Activated T-cell treated with anti-CD3 and anti-CD28 coated beads, Interleukin-2, amount 50 U/mL, for 1 hour (primary cell): ENCODE measurements around the gene TPRX1.
"Not testable (repeated sequence)": the region's sequence is repeated elsewhere in the genome, so short reads cannot be mapped to it uniquely, and the experiment has no call there.

Source experiments
- DNase-seq: peaks from one replicate; pipeline ENCODE4 v3.0.0-alpha.2; 2020

Gene TPRX1

DNA sequence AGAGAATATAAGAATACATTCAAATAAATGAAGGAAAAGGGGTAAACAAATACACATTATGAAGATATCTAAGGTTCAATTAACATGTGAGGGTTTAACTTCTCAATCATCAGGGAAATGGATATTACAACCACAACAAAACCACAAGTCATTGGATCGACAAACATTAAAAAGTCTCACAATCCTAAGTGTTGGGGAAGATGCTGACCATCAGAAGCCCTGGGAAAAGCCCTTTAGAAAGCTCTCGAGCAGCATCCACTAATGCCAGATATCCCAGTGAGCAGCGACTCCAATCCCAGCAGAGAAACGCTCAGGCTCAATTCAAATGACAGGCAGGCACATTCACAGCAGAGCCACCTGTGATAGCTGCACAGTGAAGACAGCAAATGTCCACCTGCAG is 3.1 kb downstream of the TPRX1 start:
- DNase-seq: no peak

DNA sequence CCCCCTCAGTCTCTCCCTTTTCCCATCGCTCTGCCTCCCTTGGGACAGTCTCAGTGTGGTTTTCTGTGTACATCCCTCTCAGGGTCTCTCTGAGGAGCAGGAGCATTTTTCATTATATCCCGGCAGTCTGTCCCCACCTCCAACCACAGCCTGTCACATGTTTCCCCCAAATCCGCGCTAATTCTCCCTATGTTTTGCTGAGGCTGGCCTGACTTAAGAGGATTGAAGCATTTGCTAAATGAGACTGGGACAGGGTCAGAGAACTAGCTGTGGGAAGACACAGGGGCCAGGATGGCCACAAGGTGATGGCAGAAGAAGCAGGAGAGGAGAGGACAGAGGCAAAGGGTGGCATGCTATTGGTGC is 5.5 kb downstream of the TPRX1 start:
- no peak for DNase-seq

DNA sequence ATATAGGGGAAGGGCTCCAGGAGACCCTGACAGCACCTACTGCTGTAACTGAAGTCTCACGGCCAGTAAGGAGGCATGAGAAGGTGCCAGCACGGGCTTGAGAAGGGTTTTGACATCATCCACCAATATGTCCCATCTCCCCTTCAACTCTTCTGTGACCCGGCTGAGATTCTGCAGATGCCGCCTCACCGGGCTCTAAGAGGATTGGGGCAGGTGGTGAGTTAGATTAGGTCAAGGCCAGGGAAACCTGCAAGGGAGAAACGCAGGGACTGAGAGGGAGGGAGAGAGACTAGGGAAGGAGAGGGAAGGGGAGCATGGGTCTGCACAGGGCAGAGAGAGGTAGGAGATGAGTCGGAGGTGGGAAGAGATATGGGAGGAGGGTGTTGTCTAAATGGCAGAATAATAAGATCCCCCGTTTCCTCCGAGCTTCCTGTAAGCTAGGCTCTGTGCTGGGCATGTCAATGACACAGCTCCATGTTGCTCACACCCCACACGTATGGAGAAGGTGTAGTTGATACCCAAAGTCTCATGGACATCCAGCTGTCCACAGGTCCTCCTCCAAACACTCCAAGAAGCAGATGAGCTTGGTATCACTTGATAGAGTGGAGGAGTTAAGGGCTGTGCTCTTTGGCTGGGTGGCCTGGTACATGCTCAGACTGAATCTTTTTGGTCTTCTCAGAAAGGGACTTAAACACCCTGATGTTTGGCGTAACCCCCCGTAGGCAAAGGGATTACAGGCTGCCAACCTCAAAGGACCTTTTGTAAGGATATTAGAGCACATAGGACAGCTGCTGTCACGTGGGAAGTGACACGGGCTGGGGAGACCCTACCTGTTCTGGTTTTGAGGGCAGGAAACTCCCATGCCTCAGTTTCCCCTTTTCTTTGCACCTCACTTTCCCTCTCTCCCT is 6.1 kb downstream of the TPRX1 start:
- DNase-seq: no peak

DNA sequence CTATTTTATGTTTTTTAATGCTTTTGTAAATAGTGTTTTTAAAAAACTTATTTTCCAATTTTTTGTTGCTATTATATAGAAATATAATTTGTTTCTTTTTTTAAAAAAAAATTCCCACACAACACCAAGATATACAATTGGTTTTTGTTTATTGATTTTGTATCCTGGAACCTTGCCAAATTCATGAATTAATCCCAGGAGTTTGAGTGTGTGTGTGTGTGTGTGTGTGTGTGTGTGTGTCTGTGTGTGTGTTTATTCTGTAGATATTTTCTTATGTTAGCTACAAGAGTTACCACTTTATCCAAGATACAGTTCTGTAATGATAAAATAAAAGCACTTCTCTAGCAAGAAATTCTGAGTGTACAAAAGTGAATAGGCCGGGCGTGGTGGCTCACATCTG is 7.6 kb downstream of the TPRX1 start:
- no peak for DNase-seq

DNA sequence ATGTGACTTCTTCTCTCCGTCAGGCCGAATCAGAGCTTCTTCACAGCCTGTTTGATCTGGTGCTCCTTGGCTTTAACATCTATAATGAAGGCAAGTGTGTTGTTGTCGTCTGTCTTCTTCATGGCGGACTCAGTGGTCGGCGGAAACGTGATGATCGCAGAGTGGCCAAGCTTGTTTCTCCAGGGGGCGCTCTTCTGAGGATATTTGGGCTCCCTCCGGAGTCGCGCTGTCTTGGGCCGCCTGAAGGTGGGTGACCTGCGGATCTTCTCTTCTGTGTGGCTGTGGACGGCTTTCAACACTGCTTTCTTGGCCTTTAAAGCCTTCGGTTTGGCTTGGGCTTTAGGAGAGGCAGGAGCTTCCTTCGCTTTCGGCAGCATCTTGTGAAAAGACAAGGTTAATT is 9.8 kb downstream of the TPRX1 start:
- no peak for DNase-seq

DNA sequence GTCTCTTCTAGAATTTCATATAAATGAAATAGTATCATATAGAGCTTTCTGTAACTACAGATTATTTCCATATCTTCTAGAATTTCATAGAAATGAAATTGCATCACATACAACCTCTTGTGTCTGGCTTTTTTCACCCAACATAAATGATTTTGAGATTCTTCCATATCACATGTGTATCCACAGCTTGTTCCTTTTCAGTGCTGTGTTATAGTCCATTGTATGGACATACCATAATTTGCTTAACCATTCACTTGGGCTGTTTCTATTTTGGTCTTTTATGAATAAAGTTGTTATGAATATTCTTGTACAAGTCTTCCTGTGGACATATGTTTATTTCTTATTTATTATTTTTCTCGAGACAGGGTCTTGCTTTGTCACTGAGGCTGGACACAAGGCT is 11.7 kb downstream of the TPRX1 start:
- DNase-seq: no peak

DNA sequence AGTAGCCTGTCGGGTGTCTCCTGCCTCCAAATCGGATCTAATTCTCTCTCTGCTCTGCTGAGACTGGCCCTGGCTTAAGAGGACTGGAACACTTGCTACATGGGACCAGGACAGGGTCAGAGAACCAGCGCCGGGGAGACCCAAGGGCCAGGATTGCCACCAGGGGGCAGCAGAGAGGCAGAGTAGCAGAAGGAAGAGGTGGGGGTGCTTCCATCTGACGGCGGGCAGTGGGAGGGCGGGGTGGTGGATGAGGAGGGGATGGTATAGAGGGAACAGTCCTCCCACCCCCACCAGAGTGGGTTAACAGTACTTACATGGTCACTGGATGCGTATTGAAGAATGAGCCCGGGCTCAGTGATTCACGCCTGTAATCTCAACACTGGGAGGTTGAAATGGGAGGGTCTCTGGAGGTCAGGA is 13.9 kb downstream of the TPRX1 start:
- peak; percentile 83 for DNase-seq

DNA sequence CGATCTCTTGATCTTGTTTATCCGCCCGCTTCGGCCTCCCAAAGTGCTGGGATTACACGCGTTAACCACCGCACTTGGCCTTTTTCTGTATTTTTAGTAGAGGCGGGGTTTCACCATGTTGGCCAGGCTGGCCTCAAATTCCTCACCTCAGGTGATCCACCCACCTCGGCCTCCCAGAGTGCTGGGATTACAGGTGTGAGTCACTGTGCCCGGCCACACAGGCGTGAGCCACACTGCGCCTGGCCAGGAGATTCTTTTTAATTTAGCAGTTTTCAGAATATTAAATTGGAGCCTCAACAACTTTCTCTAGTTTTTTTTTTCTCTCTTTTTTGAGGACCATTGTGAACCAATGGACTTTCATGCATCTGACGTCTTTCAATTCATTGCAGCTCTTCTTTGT is 14.5 kb downstream of the TPRX1 start:
- DNase-seq: not testable (repeated sequence)

DNA sequence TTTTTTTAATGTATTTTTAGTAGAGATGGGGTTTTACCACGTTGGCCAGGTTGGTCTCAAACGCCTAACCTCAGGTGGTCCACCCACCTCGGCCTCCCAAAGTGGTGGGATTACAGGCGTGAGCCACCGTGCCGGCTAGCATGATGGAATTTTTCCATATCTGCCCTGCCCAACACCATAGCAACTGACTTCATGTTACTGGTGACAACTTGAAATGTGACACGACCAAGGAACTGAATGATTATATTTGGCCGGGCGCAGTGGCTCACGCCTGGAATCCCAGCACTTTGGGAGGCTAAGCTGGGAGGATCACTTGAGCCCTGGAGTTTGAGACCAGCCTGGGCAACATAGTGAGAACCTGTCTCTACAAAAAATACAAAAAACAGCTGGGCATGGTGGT is 17.0 kb downstream of the TPRX1 start:
- DNase-seq: not testable (repeated sequence)

DNA sequence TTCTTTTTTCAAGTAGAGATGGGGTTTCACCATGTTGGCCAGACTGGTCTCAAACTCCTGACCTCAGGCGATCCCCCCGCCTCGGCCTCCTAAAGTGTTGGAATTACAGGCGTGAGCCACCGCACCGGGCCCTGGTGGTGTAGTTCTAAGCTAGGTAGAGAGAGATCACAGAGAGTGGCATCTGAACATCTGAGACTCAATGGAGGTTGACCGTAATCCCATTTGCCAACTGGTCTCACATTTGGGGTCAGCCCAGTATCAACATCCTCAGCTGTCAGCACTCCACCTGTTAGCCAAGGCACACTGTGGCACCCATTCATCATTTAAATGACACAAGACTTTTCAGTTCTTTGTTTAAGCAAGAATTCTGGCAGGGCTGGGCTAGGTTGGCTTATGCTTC is 17.8 kb downstream of the TPRX1 start:
- DNase-seq: no peak

DNA sequence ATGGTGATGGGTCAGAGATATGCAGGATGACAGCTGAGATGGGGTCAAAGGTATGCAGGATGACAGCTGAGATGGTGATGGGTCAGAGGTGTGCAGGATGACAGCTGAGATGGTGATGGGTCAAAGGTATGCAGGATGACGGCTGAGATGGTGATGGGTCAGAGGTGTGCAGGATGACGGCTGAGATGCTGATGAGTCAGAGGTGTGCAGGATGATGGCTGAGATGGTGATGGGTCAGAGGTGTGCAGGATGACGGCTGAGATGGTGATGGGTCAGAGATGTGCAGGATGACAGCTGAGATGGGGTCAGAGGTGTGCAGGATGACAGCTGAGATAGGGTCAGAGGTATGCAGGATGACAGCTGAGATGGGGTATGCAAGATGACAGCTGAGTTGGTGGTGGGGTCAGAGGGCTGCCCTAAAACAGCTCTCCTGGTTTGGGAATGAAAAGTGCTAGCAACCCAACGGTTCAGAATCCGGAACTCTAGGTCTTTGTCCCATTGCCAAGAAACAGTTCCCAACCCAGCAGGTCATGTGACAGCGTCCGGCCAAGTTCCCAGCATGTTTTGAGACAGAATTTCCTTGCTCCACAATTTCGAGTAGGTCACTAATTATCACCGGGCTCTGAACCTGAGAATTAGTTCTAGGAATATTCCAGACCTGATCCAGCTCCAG is 22.6 kb downstream of the TPRX1 start:
- no peak for DNase-seq

DNA sequence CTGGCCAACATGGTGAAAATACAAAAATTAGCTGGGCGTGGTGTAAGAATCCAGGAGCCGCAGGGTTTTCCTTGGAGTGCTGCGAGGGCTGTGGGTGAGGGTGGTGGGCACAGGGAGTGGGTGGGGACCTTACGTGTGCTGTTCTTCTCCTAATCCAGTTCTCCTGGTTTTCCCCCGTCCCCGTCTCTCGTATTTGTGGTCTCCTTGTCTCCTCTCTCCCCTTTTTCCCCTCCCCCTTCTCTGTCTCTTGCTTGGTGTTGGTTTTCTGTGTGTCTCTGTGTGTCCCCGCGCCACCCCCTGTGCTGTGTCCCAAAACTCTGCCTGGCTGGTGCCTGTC is 24.2 kb downstream of the TPRX1 start:
- DNase-seq: no peak

DNA sequence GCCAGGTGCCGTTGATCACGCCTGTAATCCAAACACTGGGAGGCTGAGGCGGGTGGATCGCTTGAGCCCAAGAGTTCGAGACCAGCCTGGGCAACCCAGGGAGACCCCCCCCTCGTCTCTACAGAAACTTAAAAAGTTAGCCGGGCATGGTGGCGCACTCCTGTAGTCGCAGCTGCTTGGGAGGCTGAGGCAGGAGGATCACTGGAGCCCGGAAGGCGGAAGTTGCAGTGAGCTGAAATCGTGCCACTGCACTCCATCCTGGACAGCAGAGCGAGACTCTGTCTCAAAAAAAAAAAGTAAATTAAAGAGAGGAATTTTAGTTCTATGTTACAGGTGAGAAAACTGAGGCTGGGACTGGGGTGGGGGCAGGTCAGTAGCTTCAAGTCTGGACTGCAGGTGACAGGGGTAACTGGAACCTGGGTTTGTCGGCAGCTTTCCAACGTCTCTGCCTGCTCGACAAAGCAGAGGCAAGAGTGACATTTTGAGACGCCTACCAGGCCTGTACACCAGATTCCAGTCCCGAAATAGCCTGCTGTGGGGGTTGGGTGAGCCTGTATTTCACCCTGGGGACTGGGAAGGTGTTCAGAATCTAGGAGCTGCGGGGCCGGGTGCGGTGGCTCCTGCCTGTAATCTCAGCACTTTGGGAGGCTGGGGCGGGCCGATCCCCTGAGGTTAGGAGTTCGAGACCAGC is 24.7 kb downstream of the TPRX1 start:
- DNase-seq: no peak

DNA sequence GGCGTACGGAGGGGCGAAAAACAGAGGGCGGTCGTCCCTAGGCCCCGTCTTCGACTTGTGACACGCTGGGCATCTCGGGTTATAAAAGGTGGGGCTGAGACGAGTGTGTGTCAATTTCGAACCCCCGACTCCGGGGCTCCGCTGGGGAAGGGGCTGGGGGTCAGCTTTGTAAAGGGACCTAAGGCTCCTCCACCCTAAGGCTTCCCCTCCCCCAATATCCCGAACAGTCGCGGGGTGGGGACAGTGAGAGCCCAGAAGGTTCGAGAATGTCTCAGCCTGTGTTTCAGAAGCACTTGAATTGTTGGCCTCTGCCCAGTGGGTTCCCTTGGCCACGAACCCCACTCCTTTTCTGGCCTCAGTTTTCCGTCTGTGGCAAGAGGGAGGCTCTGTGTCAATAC is 25.4 kb downstream of the TPRX1 start:
- peak; percentile 46 for DNase-seq

DNA sequence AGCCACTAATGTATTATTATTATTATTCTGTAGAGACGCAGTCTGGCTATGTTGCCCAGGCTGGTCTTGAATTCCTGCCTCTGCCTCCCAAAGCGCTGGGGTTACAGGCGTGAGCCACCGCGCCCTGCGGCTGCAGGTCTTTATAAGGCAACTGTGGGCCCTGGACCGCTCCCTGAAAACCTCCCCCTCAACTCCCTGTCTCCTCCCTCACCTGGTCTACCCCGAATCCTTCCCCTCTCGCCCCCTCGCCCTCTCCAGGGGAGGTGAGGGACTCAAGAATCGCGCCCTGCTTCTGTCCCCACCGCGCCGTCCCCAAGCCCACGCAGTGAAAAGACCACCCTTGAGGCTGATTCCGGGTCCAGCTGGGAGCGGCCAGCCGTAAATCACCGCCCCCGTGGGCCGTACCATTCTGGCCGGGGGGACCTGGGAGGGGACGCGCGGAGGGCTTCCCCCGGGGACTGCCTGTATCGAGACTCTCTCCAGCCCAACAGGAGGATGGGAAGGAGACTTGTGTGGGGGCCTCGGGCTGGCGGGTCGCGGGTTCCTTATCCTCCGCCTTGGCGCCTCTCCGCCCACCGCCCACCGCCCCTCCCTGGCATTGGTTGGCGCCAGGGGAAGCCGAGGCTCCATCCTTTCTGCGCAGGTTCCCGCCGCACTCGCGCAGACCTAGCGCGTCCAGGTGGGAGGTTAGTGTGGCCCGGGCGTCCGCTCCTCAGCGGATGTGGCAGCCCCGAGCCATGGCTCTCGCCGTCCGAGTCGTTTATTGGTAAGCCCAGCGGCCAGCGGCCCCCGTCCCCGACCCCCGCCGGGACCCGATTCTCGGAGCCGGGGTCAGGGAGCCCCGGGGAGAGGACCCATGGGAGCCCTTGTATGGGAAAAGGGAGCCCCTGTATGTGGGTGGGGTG is 26.1 kb downstream of the TPRX1 start, which contains the start of gene SELENOW:
SELENOW (plus strand) TSS at position 655 of the 905 bp plus-strand sequence; CDS start at position 738, 83 bp downstream.
- DNase-seq: peak; percentile 86

DNA sequence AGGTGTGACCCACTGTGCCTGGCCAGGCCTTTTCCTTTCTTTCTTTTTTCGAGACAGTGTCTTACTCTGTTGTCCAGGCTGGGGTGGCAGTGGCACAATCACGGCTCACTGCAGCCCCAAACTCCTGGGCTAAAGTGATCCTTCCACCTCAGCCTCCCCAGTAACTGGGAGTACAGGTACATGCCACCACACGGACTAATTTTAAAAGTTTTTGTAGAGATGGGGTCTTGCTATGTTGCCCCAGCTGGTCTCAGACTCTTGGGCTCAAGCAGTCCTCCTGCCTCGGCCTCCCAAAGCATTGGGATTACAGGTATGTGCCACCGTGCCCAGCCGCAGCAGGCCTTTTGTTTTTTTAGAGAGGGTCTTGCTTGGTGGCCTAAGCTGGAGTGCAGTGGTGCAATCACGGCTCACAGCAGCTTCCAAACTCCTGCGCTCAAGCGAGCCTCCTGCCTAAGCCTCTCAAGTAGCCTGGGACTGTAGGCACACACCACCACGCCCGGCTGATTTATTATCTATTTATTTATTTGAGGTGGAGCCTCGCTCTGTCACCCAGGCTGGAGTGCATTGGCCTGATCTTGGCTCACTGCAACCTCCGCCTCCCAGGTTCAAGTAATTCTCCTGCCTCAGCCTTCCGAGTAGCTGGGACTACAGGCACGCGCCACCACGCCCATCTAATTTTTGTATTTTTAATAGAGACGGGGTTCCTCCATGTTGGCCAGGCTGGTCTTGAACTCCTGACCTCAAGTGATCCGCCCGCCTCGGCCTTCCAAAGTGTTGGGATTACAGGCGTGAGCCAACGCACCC is 26.9 kb downstream of the TPRX1 start:
- DNase-seq: not testable (repeated sequence)

DNA sequence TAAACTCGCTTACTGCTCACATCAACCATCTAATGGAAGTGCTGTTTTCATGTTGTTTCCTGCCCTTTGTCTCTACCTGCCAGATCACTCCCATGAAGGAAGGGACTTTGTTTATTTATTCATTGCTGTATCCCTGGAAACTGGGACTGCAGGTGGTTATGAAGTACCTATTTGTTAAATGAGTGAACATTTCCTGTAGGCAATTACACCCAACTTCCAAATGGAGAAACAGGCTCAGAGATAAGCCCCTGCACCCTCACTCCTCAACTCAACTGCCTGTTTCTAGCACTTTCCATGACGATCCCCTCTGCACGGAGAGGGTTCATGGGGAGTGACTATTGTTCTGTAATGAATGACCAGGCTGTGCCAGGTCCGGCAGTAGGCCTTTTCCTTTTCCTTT is 27.8 kb downstream of the TPRX1 start:
- no peak for DNase-seq

DNA sequence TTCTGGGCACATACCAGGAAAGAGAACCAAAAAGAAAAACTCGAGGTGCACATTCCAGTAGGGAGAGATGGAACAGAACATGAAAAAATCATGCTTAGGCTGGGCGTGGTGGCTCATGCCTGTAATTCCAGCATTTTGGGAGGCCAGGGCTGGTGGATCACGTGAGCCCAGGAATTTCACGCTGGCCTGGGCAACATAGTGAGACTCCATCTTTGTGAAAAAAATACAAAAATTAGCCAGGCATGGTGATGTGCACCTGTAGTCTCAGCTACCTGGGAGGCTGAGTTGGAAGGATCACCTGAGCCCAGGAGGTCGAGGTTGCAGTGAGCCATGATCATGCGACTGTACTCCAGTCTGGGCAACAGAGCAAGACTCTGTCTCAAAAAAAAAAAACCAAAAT is 33.1 kb downstream of the TPRX1 start:
- DNase-seq: not testable (repeated sequence)

DNA sequence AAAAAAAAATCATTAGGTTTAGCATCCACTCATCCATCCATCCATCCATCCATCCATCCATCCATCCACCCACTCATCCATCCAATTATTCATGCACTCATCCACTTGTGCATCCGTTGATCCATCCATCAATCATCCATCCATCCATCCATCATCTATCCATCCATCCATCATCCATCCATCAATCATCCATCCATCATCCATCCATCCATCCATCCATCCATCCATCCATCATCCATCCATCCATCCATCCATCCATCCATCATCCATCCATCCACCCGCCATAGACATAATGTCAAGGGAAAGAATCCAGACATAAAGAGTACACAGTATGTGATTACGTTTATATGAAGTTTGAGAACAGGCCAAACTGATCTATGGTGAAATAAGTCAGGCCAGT is 34.8 kb downstream of the TPRX1 start:
- no peak for DNase-seq

DNA sequence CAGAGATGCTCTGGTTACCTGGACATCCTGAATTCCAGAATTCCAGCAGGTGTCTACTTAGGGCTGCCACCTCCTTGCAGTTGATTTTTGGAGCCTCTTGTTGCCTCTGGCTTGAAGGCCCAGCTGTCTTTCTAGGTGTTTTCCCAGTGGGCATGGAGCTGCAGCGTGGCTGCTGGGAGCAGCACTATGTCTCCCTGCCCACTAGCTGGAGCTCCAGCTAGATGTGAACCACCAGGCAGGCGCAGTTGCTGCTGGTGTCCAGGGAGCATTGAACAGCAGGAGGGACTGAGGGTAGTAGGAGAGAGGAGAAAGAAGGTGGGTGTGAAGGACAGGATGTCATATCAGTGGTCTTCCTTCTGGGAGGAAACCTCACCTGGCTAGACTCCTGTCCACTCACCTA is 35.7 kb downstream of the TPRX1 start:
- no peak for DNase-seq

DNA sequence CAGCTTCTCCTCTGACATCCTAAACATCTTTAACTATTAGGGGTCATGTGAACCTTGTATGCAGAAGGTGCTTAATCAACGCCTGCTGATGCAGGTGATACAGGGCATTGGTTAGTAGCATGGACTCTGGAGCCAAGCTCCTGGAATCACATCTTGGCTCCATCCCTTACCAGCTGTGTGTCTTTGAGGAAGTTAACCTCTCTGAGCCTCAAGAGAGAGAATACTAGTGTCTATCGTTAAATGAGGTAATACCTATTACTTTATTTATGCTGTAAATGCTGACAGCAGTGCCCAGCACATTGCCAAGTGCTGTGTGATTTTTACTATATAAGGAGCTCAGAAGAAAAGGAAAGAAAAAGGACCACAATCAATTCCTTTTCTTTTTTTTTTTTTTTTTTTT is 37.0 kb downstream of the TPRX1 start:
- DNase-seq: no peak

DNA sequence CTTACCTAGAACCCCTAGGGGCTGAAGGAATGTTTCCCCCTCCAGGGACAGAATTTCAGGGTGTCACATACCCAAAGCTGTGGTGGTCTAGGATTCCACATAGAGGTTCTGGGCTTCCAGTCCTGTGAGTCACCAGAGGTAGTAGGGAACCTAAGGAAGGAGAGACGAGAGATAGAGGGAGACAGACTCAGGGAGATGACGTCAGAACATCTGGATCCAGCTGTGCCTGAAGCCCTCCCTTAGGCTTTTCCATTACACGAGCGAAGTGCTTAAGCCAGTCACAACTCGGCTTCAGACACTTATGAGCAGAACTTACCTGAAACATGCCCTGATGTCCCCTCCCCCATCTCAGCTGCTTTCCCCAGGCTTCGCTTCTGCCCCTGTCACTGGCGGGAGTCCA is 37.7 kb downstream of the TPRX1 start:
- DNase-seq: no peak
